Epithelial cell of esophagus (primary cell): ENCODE measurements around the gene TSPAN18.

ENCODE experiments used
- DNase-seq: peaks from one replicate; pipeline ENCODE4 v3.0.0; 2010; ENCODE audit warnings: low read depth
- H3K4me3 ChIP-seq: 2 replicates; pipeline ENCODE4 v1.5.1; 2011; ENCODE audit warnings: mild to moderate bottlenecking, low read length, control low read depth
- CTCF ChIP-seq: IDR thresholded peaks from 2 replicates; pipeline ENCODE4 v1.5.1; 2011; ENCODE audit warnings: low read depth, mild to moderate bottlenecking, low read length, control low read depth, inconsistent platforms; ENCODE audit not compliant: insufficient read depth; ENCODE audit errors: missing control alignments

The TSPAN18 gene

GRCh38 chr11:44915004-44915403 is 188.2 kb downstream of the TSPAN18 start:
- no peak overlapping the region for H3K4me3 ChIP-seq
- TF ChIP-seq CTCF = no peak
- no peak for DNase-seq

- no peak for DNase-seq
- H3K4me3 ChIP-seq = no peak overlapping the region
- TF ChIP-seq CTCF = no peak
Observed at GRCh38 chr11:44915621-44916020, 188.9 kb downstream of the TSPAN18 start.

- no peak for DNase-seq
- no peak overlapping the region for H3K4me3 ChIP-seq
- TF ChIP-seq CTCF = no peak
Observed at GRCh38 chr11:44916331-44916730, 189.6 kb downstream of the TSPAN18 start.

- no peak for TF ChIP-seq CTCF
- no peak for DNase-seq
- H3K4me3 ChIP-seq = no peak overlapping the region
Observed at GRCh38 chr11:44916801-44917385, 190.1 kb downstream of the TSPAN18 start.

GRCh38 chr11:44917741-44918140 is 191.0 kb downstream of the TSPAN18 start:
- TF ChIP-seq CTCF = no peak
- no peak overlapping the region for H3K4me3 ChIP-seq
- DNase-seq = no peak

GRCh38 chr11:44920451-44920850 is 193.7 kb downstream of the TSPAN18 start:
- no peak for DNase-seq
- no peak for TF ChIP-seq CTCF
- H3K4me3 ChIP-seq = no peak overlapping the region

GRCh38 chr11:44923115-44923514 is 196.4 kb downstream of the TSPAN18 start:
- no peak for TF ChIP-seq CTCF
- peak; percentile 9 for DNase-seq
- no peak overlapping the region for H3K4me3 ChIP-seq
